Measurements from ENCODE around the gene LCLAT1.

The LCLAT1 gene

DNA sequence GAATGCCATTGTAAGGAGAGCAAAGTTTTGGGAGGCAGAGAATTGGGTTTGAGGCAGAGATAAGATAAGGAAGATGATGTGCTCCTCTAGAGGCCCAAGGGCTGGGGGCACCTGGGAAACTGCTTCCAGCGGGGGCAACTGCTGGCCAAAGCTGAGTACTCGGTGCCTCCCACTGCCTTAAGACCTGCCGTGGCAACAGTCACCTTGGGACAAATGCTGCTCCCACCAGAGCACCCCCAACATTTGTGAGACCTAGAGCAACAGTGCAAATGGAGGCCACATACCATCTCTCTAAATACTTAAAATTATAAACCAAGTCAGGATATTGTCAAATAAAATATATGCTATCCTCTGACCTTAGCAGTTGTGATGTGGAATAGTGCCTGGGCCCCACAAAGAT is 233.1 kb downstream of the LCLAT1 start:
- no peaks in the 10 kb centered on the region for H3K27me3 ChIP-seq (ENCODE audit: control insufficient read depth, low read length)
- no peaks in the 10 kb centered on the region for H3F3A ChIP-seq (ENCODE audit: control insufficient read depth, insufficient read depth)
- H3K27ac ChIP-seq (ENCODE audit: low read depth, low read length), result no peak overlapping the region
- TF ChIP-seq, protein P1, sequence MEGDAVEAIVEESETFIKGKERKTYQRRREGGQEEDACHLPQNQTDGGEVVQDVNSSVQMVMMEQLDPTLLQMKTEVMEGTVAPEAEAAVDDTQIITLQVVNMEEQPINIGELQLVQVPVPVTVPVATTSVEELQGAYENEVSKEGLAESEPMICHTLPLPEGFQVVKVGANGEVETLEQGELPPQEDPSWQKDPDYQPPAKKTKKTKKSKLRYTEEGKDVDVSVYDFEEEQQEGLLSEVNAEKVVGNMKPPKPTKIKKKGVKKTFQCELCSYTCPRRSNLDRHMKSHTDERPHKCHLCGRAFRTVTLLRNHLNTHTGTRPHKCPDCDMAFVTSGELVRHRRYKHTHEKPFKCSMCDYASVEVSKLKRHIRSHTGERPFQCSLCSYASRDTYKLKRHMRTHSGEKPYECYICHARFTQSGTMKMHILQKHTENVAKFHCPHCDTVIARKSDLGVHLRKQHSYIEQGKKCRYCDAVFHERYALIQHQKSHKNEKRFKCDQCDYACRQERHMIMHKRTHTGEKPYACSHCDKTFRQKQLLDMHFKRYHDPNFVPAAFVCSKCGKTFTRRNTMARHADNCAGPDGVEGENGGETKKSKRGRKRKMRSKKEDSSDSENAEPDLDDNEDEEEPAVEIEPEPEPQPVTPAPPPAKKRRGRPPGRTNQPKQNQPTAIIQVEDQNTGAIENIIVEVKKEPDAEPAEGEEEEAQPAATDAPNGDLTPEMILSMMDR (IDR thresholded peaks at IDR 0.05; ENCODE audit: low read depth, low read length, poor library complexity, severe bottlenecking), result no peak
- no peak for TF ChIP-seq EZH2phosphoT487 (IDR thresholded peaks at IDR 0.05; ENCODE audit: borderline replicate concordance, low read length)
- H3K4me3 ChIP-seq (ENCODE audit: low read length), result no peak overlapping the region
- H3K79me2 ChIP-seq (ENCODE audit: control insufficient read depth, low read length), result no peaks in the 10 kb centered on the region
- no peaks in the 10 kb centered on the region for H3K36me3 ChIP-seq (ENCODE audit: control insufficient read depth, low read length)
- no peaks in the 10 kb centered on the region for H3K9me3 ChIP-seq (ENCODE audit: control insufficient read depth, insufficient read depth, low read length)
- H3K4me1 ChIP-seq (ENCODE audit: control insufficient read depth, low read length), result peaks cover 20% of the 10 kb centered on the region
- no peak overlapping the region for H3K4me2 ChIP-seq (ENCODE audit: low read length)
- H3K9me2 ChIP-seq (replicated peaks; ENCODE audit: control insufficient read depth, low read length), result no peaks in the 10 kb centered on the region
- no peaks in the 10 kb centered on the region for H4K20me1 ChIP-seq (ENCODE audit: control insufficient read depth, insufficient read depth, low read depth, low read length)

DNA sequence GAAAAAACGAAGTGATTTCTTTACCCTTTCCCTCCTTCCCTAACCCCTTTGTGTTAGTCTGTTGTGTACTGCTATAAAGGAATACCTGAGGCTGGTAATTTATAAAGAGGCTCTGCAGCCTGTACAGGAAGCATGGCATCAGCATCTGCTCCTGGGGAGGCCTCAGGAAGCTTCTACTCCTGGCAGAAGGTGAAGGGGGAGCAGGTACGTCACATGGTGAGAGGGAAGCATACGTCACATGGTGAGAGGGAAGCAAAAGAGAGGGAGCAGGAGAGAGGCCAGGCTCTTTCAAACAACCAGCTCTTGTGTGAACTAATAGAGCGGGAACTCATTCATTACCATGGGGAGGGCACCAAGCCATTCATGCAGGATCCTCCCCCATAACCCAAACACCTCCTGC is 234.0 kb downstream of the LCLAT1 start:
- Histone ChIP-seq H3K27me3 (ENCODE audit: control insufficient read depth, low read length) (no peaks in the 10 kb centered on the region), H3K79me2 (ENCODE audit: control insufficient read depth, low read length) (no peaks in the 10 kb centered on the region), H3K27ac (ENCODE audit: low read depth, low read length) (no peak overlapping the region), H3K9me2 (replicated peaks; ENCODE audit: control insufficient read depth, low read length) (no peaks in the 10 kb centered on the region), H3K4me3 (ENCODE audit: low read length) (no peak overlapping the region), H3K36me3 (ENCODE audit: control insufficient read depth, low read length) (no peaks in the 10 kb centered on the region), H3F3A (ENCODE audit: control insufficient read depth, insufficient read depth) (no peaks in the 10 kb centered on the region), H4K20me1 (ENCODE audit: control insufficient read depth, insufficient read depth, low read depth, low read length) (no peaks in the 10 kb centered on the region), H3K4me1 (ENCODE audit: control insufficient read depth, low read length) (peaks cover 20% of the 10 kb centered on the region), H3K4me2 (ENCODE audit: low read length) (no peak overlapping the region), H3K9me3 (ENCODE audit: control insufficient read depth, insufficient read depth, low read length) (no peaks in the 10 kb centered on the region)
- TF ChIP-seq, protein P1 (IDR thresholded peaks at IDR 0.05; ENCODE audit: low read depth, low read length, poor library complexity, severe bottlenecking), result no peak
- no peak for TF ChIP-seq EZH2phosphoT487 (IDR thresholded peaks at IDR 0.05; ENCODE audit: borderline replicate concordance, low read length)

DNA sequence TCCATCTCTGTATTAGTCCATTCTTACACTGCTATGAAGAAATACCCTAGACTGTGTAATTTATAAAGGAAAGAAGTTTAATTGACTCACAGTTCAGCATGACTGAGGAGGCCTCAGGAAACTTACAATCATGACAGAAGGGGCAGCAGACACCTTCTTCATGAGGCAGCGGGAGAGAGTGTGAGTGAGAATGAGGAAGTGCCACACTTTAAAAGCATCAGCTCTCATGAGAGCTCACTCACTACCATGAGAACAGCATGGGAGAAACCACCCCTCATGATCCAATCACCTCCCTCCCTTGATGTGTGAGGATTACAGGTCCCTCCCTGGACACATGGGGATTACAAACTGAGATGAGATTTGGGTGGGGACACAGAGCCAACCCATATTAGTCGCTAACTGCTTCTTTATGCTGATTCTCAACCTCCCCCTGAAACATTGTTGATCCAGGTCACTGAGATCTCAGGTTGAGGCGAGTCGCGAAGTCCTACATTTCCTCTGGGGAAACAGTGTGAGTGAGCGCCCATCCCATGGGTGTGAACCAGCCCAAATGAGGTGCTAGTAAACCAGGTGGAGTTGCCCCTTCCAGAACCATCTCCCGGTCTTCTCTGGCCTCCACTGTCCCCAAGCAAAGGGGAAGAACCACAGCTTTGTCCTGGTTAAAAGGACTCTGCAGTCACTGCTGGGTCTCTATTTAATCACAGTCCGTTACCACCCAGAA is 236.3 kb downstream of the LCLAT1 start:
- peaks cover 11% of the 10 kb centered on the region for H3K4me1 ChIP-seq (ENCODE audit: control insufficient read depth, low read length)
- no peaks in the 10 kb centered on the region for H3K36me3 ChIP-seq (ENCODE audit: control insufficient read depth, low read length)
- no peak overlapping the region for H3K27ac ChIP-seq (ENCODE audit: low read depth, low read length)
- no peaks in the 10 kb centered on the region for H4K20me1 ChIP-seq (ENCODE audit: control insufficient read depth, insufficient read depth, low read depth, low read length)
- no peaks in the 10 kb centered on the region for H3K9me3 ChIP-seq (ENCODE audit: control insufficient read depth, insufficient read depth, low read length)
- H3K4me3 ChIP-seq (ENCODE audit: low read length), result no peak overlapping the region
- H3K27me3 ChIP-seq (ENCODE audit: control insufficient read depth, low read length), result no peaks in the 10 kb centered on the region
- H3K9me2 ChIP-seq (replicated peaks; ENCODE audit: control insufficient read depth, low read length), result no peaks in the 10 kb centered on the region
- no peaks in the 10 kb centered on the region for H3F3A ChIP-seq (ENCODE audit: control insufficient read depth, insufficient read depth)
- TF ChIP-seq EZH2phosphoT487 (IDR thresholded peaks at IDR 0.05; ENCODE audit: borderline replicate concordance, low read length), result no peak
- TF ChIP-seq, protein P1 (IDR thresholded peaks at IDR 0.05; ENCODE audit: low read depth, low read length, poor library complexity, severe bottlenecking), result no peak
- no peaks in the 10 kb centered on the region for H3K79me2 ChIP-seq (ENCODE audit: control insufficient read depth, low read length)
- H3K4me2 ChIP-seq (ENCODE audit: low read length), result peak overlapping the region; percentile 9

Measured in DOHH2 (cell line).